ENCODE measurements around the gene ZNF189.

Gene ZNF189

DNA sequence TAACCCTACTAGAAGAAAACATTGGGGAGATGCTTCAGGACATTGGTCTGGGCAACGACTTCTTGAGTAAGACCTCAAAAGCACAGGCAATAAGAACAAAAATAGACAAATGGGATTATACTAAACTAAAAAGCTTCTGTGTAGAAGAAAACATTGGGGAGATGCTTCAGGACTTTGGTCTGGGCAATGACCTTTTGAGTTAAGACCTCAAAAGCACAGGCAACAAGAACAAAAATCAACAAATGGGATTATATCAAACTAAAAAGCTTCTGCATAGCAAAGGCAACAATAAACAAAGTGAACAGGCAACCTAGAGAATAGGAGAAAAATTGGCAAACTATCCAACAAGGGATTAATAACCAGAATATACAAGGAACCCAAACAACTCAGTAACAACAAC lies 4.0 kb upstream of the ZNF189 start:
- no peak for TF ChIP-seq FOXM1 (IDR thresholded peaks at IDR 0.05; ENCODE audit: borderline replicate concordance, low read depth)
- TF ChIP-seq EGR1 (IDR thresholded peaks at IDR 0.05) = no peak
- TF ChIP-seq, protein P1, sequence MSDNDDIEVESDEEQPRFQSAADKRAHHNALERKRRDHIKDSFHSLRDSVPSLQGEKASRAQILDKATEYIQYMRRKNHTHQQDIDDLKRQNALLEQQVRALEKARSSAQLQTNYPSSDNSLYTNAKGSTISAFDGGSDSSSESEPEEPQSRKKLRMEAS (IDR thresholded peaks at IDR 0.05) = no peak
- TF ChIP-seq USF1 (IDR thresholded peaks at IDR 0.05) = no peak
- no peak for TF ChIP-seq TAF1 (IDR thresholded peaks at IDR 0.05; ENCODE audit: low read depth)
- TF ChIP-seq RAD21 (IDR thresholded peaks at IDR 0.05; ENCODE audit: low read depth) = no peak
- TF ChIP-seq CEBPB (IDR thresholded peaks at IDR 0.05) = no peak
- TF ChIP-seq NFIC (IDR thresholded peaks at IDR 0.05) = no peak
- TF ChIP-seq CREB1 (IDR thresholded peaks at IDR 0.05; ENCODE audit: low read depth) = no peak
- no peak for TF ChIP-seq ZBTB7A (IDR thresholded peaks at IDR 0.05; ENCODE audit: low read depth)
- no peak for TF ChIP-seq YY1 (IDR thresholded peaks at IDR 0.05; ENCODE audit: low read depth)
- TF ChIP-seq TCF12 (IDR thresholded peaks at IDR 0.05; ENCODE audit: low read depth) = no peak
- TF ChIP-seq TEAD4 (IDR thresholded peaks at IDR 0.05) = no peak
- TF ChIP-seq, protein P2, sequence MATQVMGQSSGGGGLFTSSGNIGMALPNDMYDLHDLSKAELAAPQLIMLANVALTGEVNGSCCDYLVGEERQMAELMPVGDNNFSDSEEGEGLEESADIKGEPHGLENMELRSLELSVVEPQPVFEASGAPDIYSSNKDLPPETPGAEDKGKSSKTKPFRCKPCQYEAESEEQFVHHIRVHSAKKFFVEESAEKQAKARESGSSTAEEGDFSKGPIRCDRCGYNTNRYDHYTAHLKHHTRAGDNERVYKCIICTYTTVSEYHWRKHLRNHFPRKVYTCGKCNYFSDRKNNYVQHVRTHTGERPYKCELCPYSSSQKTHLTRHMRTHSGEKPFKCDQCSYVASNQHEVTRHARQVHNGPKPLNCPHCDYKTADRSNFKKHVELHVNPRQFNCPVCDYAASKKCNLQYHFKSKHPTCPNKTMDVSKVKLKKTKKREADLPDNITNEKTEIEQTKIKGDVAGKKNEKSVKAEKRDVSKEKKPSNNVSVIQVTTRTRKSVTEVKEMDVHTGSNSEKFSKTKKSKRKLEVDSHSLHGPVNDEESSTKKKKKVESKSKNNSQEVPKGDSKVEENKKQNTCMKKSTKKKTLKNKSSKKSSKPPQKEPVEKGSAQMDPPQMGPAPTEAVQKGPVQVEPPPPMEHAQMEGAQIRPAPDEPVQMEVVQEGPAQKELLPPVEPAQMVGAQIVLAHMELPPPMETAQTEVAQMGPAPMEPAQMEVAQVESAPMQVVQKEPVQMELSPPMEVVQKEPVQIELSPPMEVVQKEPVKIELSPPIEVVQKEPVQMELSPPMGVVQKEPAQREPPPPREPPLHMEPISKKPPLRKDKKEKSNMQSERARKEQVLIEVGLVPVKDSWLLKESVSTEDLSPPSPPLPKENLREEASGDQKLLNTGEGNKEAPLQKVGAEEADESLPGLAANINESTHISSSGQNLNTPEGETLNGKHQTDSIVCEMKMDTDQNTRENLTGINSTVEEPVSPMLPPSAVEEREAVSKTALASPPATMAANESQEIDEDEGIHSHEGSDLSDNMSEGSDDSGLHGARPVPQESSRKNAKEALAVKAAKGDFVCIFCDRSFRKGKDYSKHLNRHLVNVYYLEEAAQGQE (IDR thresholded peaks at IDR 0.05; ENCODE audit: low read depth) = no peak
- TF ChIP-seq EP300 (IDR thresholded peaks at IDR 0.05; ENCODE audit: borderline replicate concordance) = no peak

DNA sequence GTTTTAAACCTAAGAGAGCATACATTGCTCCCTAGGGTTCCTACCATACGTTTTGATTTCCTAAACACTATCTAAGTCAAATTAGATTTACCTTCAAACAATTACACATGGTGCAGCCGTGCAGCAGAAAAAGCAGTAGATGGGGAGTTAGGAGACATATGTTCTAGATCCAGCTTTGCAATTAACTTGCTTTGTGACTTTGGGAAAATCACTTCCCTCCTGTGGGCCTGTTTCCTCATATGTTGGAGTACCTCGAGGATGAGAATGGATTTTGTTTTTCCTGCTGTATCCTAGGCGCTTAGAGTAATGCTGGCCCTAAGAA lies 944 bp upstream of the ZNF189 start:
- no peak for TF ChIP-seq USF1 (IDR thresholded peaks at IDR 0.05)
- TF ChIP-seq YY1 (IDR thresholded peaks at IDR 0.05; ENCODE audit: low read depth) = no peak
- TF ChIP-seq EGR1 (IDR thresholded peaks at IDR 0.05) = no peak
- TF ChIP-seq, protein P1 (IDR thresholded peaks at IDR 0.05) = no peak
- TF ChIP-seq CREB1 (IDR thresholded peaks at IDR 0.05; ENCODE audit: low read depth) = no peak
- no peak for TF ChIP-seq TEAD4 (IDR thresholded peaks at IDR 0.05)
- TF ChIP-seq EP300 (IDR thresholded peaks at IDR 0.05; ENCODE audit: borderline replicate concordance) = no peak
- no peak for TF ChIP-seq NFIC (IDR thresholded peaks at IDR 0.05)
- no peak for TF ChIP-seq TAF1 (IDR thresholded peaks at IDR 0.05; ENCODE audit: low read depth)
- TF ChIP-seq, protein P2 (IDR thresholded peaks at IDR 0.05; ENCODE audit: low read depth) = no peak
- TF ChIP-seq TCF12 (IDR thresholded peaks at IDR 0.05; ENCODE audit: low read depth) = no peak
- no peak for TF ChIP-seq FOXM1 (IDR thresholded peaks at IDR 0.05; ENCODE audit: borderline replicate concordance, low read depth)

- TF ChIP-seq CREB1 (IDR thresholded peaks at IDR 0.05; ENCODE audit: low read depth) (no peak), NFIC (IDR thresholded peaks at IDR 0.05) (peak; percentile 33; the same call in 1 of the 2 replicates), ZBTB7A (IDR thresholded peaks at IDR 0.05; ENCODE audit: low read depth) (0 out of 2 replicates have a peak, but pooled peaks have one; percentile 46)
Measured at GRCh38 chr9:101398930-101399642, 435 bp downstream of the ZNF189 start.

DNA sequence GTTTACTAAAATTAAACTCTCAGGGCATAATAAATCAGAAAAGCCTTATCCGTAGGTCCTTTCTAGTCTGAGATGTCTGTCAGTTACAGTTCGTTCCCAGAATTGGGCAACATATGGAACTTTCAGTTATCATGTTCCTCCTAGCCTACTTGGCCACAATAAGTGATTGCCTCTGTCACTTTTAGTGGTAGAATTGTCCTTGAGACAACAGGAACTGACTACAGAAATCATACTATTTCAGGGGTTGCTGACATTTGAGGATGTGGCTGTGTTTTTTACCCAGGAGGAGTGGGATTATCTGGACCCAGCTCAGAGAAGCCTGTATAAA lies 956 bp downstream of the ZNF189 start:
- TF ChIP-seq, protein P1 (IDR thresholded peaks at IDR 0.05) = no peak
- TF ChIP-seq CEBPB (IDR thresholded peaks at IDR 0.05) = no peak
- no peak for TF ChIP-seq TEAD4 (IDR thresholded peaks at IDR 0.05)
- TF ChIP-seq FOXM1 (IDR thresholded peaks at IDR 0.05; ENCODE audit: borderline replicate concordance, low read depth) = no peak
- no peak for TF ChIP-seq TAF1 (IDR thresholded peaks at IDR 0.05; ENCODE audit: low read depth)
- TF ChIP-seq CREB1 (IDR thresholded peaks at IDR 0.05; ENCODE audit: low read depth) = no peak
- no peak for TF ChIP-seq USF1 (IDR thresholded peaks at IDR 0.05)
- TF ChIP-seq ZBTB7A (IDR thresholded peaks at IDR 0.05; ENCODE audit: low read depth) = no peak
- TF ChIP-seq NFIC (IDR thresholded peaks at IDR 0.05) = no peak
- TF ChIP-seq EP300 (IDR thresholded peaks at IDR 0.05; ENCODE audit: borderline replicate concordance) = no peak
- no peak for TF ChIP-seq RAD21 (IDR thresholded peaks at IDR 0.05; ENCODE audit: low read depth)
- TF ChIP-seq TCF12 (IDR thresholded peaks at IDR 0.05; ENCODE audit: low read depth) = no peak
- TF ChIP-seq, protein P2 (IDR thresholded peaks at IDR 0.05; ENCODE audit: low read depth) = no peak
- TF ChIP-seq EGR1 (IDR thresholded peaks at IDR 0.05) = no peak
- TF ChIP-seq YY1 (IDR thresholded peaks at IDR 0.05; ENCODE audit: low read depth) = no peak
